Neural progenitor cell (in vitro differentiated cells): Measurements from ENCODE around the gene SLC2A6.

Experiments
- CTCF ChIP-seq: fragments of 200-600 bp; sonication (generic); IDR thresholded peaks from 2 replicates; pipeline ENCODE4 v1.5.1; 2017; ENCODE audit warnings: antibody characterized with exemption, mild to moderate bottlenecking
- EZH2 ChIP-seq: fragments of 200-600 bp; sonication (generic); IDR thresholded peaks from 2 replicates; pipeline ENCODE4 v1.6.1; 2017; ENCODE audit warnings: antibody characterized with exemption, mild to moderate bottlenecking, moderate library complexity

GRCh38 chr9:133468374-133468773, 10.5 kb downstream of the SLC2A6 start:
- TF ChIP-seq CTCF: no peak
- TF ChIP-seq EZH2: no peak
